HG03025 (cell line): Measurements from ENCODE around the gene ZNF516.
"Not testable (repeated sequence)": the region's sequence is repeated elsewhere in the genome, so short reads cannot be mapped to it uniquely, and the experiment has no call there.

Source experiments
- ATAC-seq: cut with Tn5 transposase; IDR thresholded peaks from one replicate; pipeline ENCODE4 v1.9.1; 2021; ENCODE audit warnings: mild to moderate bottlenecking, moderate library complexity; ENCODE audit not compliant: unreplicated experiment, low FRiP score

ZNF516 gene, protein sequence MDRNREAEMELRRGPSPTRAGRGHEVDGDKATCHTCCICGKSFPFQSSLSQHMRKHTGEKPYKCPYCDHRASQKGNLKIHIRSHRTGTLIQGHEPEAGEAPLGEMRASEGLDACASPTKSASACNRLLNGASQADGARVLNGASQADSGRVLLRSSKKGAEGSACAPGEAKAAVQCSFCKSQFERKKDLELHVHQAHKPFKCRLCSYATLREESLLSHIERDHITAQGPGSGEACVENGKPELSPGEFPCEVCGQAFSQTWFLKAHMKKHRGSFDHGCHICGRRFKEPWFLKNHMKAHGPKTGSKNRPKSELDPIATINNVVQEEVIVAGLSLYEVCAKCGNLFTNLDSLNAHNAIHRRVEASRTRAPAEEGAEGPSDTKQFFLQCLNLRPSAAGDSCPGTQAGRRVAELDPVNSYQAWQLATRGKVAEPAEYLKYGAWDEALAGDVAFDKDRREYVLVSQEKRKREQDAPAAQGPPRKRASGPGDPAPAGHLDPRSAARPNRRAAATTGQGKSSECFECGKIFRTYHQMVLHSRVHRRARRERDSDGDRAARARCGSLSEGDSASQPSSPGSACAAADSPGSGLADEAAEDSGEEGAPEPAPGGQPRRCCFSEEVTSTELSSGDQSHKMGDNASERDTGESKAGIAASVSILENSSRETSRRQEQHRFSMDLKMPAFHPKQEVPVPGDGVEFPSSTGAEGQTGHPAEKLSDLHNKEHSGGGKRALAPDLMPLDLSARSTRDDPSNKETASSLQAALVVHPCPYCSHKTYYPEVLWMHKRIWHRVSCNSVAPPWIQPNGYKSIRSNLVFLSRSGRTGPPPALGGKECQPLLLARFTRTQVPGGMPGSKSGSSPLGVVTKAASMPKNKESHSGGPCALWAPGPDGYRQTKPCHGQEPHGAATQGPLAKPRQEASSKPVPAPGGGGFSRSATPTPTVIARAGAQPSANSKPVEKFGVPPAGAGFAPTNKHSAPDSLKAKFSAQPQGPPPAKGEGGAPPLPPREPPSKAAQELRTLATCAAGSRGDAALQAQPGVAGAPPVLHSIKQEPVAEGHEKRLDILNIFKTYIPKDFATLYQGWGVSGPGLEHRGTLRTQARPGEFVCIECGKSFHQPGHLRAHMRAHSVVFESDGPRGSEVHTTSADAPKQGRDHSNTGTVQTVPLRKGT

DNA sequence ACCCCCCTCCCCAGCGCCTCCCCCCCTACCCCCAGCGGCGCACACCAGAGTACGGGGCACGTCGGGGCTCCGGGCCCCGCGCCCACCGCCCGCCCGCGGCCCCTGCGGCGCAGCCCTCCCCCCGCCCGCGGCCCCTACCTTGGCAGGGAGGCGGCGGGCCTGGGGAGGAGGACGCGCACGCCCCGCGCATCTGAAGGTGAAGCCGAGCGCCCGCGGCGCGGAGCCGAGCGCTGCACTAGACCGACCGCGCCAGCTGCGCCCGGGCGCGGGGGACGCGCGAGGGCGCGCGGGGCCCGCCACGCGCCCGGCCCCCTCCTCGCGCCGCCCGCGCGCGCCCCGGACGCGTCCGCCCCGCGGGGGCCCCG, at the start of gene ZNF516:
Gene ZNF516 (minus strand): TSS at position 237 of the 365 bp plus-strand sequence. CDS start 52,188 bp downstream, outside the sequence.
- no peak for ATAC-seq

DNA sequence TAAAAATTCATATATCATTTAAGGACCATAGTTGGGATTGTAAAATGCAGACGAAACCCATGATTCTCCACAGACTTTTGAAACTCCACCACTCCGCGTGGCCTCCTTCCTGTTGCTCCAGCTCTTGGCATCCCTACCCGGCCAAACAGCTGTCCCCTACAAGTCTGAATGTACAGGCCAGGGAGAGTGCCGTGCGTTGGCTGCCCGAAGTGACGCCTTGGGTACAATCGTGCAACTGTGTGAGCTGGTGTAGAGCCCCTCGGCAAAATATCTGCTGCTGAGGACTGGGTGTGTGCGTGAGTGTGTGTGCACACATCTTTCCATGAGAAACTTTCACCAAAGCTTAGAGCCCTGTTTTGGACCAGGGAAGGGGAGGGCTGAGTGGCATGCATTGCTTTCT, 43.8 kb upstream of the ZNF516 start:
- no peak for ATAC-seq

DNA sequence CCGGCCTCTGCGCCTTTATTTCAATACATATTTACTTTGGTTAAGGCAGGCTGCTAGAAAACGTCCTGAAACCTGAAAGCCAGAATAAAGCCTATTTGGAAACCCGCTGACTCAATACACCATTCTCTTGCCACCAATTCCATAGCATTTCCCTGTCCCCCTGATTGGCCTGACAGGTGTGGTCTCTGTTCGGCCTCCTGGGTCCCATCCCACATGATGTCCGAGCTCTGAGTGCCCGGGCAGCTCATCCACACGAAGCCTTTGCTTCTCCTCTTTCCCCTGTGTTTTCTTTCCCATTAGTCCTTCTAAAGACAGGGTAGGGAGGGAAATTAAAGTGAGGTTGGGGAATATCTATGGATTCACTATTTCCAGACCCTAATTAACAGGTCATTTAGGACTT, 42.6 kb upstream of the ZNF516 start:
- no peak for ATAC-seq

DNA sequence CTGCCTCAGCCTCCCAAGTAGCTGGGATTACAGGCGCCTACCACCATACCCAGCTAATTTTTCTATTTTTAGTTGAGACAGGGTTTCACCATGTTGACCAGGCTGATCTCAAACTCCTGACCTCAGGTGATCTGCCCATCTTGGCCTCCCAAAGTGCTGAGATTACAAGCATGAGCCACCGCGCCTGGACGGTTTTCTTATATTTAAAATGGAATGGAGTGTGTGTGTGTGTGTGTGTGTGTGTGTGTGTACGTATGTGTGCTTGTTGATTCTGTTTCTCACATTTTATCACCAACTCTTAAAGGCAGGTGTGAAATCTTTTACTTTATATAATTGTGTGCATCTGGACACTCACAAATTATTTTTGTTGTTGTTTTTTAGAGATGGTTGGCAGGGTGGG, 41.6 kb upstream of the ZNF516 start:
- not testable (repeated sequence) for ATAC-seq

DNA sequence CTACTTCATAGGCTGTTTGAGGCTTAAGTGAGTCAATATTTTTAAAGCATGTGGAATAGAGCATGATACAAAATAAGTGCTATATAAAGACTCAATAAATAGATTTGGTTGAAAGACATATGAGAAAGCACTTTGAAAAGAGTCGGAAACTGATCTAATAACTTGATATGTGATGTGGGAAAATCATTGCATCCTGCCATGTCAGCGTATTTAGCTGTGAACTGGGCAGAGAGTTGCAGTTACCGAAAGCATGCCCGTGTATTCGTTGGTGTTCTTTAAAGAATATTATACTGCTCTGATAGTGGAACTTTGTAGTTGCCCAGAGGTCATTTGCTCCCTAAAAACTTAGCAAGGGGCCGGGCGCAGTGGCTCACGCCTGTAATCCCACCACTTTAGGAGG, 37.8 kb upstream of the ZNF516 start:
- ATAC-seq: no peak

DNA sequence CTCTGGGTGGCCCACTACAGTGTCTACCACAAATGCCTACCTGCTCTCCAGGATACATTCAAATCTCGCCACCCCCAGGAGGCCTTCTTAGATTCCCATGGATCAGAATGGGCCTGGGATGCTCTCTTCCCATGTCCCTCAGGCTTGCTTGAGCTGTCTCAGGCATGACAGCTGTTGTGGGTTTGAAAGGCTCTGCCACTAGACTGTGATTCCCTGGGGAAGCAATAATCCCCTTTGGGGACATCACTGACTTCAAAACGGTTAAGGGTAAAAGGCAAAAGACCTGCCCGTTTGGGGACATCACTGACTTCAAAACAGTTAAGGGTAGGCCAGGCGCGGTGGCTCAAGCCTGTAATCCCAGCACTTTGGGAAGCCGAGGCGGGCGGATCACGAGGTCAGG, 35.8 kb upstream of the ZNF516 start:
- no peak for ATAC-seq

DNA sequence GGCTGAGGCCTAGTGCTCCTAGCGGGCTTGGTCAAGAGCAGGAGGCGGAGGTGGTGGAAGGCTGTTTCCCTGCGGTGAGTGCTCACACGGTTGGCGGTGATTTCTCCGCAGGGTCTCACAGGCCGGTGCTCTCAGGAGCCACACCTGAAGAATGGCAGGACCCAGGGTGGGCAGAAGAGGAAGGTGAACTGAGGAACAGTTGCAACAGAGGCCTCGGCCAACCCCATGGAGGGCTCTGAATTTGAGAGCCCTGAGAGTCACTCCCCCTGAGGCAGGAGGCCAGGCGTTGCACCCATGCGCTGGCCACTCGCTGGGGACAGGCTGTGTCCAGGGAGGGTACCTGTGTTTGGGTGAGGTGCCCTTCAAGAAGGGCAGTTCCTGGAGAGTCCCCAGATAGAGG, 35.3 kb upstream of the ZNF516 start:
- no peak for ATAC-seq

DNA sequence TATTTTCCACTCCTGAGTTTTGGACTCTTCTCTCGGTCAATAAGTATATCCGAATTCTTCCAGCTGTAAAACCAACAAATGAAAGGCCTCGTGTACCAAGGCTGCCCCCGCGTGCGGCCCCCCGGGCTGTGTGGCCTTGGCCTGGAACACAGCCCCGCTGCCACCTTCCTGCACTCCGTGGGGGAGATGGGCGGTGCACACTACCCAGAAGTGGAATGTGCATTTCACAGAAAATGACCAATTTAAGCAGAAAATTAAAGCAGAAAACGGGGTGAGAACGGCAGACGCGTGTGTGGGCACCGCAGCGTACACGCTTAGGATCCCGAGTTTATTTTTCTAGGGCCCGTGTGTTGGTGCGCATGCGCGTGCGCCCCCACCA, 34.4 kb upstream of the ZNF516 start:
- no peak for ATAC-seq

DNA sequence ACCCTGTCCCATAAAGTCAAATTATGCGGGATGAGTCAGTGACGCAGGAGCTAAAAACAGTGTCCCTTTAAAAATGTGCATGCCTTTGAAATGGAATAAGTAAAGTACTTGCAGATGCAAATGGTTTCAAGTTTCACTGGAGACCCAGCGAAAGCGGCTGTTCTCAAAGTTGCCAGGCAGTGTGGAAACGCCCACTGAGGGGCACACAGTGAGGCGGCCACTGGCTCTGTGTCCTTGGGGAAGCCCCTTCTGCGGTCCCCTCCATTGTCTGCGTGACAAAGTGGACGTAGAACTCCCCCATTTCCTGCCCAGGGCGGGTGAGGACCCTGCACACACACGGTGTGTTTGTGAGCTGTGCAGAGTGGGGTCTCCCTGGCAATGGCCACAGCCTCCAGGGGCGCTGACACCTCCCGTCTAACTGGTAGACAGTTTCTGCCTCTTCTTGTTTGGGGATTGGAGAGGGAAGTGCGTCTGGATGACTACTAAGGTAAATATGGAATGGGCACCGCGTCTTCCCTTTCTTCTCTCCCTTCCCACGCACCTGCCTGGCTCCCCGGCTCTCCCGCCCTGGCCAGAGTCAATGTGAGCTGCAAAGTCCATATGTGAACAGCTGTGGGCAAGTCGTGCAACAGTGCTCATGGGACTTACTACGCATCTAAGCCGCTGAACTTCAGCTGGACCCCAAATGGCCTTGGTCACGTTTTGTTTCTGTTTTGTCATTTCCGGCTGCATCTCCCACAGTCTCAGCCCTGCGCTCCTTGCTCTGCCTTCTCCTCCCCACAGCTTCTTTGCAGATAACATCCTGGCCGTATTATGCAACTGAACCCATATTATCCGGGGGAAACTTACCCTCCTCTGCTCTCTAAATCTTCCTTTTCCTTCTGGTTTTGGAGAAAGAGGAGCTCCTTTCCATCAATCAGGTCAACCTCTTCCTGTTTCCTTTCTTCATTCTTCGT, 33.7 kb upstream of the ZNF516 start:
- no peak for ATAC-seq

DNA sequence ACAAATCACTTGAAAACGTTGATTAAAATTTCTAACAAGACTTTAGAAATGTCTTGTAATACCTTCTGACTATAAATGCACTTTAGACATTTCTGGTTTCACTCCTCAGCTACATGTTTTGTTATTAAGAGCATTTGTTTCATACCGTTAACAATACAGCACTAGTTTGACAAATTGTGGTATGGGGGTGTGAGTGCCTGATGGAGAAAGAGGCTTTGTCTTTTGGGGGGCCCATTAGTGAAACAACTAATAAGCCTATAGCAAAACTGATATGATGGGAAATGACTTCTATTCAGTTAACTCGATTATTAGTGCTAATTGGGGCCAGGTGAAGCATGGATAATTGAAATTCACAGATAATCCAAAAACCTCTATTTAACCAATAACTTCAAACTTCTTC, 30.9 kb upstream of the ZNF516 start:
- ATAC-seq: no peak

DNA sequence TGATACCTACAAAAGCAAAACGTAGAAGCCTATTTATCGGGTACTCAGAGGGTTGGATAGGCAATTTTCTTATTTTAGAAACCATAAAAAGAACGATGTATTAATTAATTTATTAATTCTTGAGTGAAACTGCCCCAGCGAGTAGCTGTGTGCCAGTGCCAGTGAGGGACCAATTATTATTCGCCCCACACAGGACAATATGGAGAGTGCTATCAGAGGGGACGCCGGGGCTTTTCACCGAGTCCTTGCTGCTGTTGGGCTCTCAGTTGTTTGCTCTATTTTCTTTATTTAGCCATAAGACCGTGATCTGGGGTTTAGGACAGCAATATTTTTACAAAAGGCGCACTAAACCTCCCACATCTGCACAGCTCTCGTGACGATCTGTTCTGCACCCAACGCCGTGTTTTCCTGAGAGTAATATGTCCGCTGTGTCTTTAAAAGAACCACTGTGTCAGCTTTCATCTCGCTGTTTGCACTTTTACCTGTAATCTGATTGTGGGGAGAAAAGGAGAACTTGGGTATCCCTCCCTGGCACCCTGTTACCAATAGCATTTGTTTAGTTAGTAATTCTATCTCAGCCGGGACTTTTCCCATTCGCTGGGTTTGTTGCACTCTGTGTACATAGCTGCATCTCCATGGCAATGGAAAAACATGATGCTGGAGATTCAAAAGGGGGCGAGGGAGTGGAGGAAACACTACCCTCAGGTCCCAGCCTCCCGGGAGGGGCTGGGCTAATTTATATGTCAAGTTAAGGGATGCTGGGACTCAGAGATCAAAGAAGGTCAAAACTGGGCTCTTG, 30.1 kb upstream of the ZNF516 start:
- no peak for ATAC-seq

DNA sequence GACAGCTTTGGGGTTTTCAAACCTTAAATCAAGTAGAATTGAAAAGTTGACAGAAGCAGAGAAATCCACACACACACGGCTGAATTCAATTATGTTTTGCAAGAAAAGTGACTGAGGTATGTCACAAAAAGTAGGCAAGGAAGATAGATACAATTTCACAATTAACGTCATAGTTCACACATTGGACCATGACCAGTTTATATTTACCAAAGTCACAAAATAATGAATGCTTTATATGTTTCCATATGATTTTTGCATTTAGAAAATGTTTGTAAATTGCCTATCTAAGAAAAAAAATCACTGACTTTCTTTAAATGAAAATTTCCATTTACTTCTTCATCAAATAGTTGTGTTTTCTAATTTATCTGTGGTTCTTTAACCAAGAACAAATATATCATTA, 29.4 kb upstream of the ZNF516 start:
- ATAC-seq: no peak

DNA sequence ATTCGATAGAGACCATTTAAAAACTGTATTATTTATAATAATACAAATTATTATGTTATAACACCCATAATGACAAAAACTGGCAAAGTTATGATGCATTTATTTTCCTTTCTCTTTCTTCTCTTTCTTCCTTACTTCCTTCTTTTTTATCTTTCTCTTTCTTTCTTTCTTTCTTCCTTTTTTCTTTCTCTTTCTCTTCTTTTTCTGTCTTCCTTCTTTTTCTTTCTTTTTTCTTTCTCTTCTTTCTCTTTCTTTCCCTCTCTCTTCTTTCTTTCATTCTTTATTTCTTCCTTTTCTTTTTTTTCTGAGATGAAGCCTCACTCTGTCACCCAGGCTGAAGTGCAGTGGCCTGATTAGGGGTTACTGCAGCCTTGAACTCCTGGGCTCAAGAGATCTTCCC, 27.5 kb upstream of the ZNF516 start:
- no peak for ATAC-seq

DNA sequence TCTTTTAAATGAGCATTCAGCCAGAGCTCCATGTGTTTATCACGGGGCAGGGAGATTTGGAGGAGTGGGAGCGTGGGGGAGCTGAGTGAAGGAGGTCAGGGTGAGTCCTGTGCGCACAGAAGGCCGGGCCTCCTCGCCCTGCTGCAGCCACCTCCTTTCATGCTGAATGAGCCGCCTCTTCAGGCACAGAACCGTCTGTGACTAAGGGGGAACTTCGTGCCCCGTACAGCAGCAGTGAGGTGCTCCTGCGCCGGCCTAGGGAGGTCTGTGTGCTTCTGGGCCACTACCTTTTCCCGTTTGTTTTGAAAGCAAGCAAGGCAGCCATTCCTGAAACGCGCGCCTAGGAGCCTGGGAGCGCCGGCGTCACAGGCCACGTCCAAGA, 27.1 kb upstream of the ZNF516 start:
- no peak for ATAC-seq

DNA sequence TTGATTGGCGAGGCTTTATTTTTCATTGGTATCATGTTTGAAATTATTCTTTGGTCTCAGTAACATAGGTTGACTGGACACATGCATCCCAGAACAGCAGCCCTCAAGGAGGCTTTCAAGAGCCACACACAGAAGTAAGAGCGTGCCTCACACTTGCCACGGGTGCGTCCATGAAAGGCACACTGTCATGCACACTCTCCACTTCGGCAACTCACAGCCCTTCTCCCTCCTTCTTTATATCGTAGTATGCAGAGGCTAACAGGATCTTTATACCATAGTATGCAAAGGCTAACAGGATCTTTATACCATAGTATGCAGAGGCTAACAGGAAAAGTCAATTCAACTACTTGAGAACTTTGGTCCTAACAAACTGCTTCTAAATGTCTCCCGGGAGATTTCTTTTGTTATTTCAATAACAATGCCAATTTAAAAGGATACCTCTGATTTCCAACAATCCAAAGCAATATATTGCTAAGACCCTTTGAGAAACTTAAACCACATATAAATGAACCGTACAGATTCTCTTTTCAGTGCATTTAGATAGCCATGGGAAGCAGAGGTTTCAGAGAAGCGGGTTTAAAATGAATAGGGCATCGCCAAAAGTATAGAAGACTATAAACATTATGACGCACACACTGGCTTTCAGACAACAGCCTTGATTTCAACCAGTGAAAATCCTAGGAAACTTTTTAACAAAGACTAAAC, 26.5 kb upstream of the ZNF516 start:
- no peak for ATAC-seq

DNA sequence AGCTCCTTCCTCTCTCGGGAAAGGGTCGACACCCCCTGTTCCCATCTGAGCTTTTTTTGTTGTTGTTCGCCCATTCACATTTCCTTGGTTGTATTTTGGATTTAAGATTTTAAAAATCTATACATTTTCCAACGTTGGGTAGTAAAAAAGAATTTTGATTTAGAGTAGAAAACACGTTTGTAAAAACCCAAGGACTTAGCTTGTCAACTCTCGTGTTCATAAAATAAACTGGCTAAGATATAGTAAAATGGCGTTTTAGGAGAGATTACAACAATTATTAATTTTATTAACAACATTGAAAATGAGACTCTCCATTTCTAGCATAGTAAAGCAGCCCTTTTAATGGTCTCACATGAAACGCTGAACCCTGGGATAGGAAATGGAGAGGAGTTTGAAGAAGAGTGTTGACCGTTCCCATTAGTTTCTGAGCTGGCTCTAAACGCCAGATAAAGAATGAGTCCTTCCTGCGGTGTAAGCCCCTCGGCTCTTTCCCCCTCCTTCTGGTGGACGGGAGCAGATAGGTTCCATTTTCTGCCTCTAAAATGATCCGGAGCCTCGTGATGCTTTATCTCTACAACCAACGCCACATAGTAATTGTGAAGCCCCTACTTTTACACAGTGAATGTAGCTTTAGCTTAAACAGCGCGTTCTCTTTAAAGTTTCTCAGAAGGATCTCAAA, 24.0 kb upstream of the ZNF516 start:
- no peak for ATAC-seq

DNA sequence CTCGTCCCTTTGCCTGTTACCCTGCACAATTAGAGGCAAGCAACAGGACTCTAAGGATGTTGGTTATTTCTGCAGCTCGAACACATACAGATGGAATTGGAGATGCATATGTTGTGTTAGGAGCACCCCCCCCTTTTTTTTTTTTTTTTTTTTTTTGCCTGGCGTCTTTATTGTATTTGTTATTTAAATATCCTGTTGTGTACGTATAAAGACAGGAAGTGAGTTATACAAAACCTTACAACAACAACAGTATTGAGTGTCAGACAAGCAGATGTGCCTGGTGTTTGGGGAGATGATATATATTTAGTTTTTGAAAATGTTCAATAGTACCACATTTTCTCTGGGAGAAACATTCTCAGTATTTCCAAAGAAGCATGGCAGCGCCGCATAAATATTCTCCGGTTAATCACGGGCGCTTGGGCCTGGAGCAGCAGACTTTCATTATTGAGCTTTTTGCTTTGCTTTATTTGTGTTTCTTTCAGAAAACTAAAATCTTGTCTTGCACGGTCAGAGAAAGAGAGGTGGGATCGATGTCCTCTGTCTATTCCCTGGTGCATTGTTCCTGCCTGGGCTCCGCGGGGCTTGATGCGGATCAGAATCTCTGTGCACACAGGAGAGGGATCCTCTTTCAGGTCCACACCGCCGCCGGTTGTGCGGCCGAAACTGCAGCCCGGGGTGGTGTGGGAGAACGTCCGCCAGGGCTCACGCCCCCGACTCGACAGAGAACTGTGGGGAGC, 23.2 kb upstream of the ZNF516 start:
- ATAC-seq: no peak

DNA sequence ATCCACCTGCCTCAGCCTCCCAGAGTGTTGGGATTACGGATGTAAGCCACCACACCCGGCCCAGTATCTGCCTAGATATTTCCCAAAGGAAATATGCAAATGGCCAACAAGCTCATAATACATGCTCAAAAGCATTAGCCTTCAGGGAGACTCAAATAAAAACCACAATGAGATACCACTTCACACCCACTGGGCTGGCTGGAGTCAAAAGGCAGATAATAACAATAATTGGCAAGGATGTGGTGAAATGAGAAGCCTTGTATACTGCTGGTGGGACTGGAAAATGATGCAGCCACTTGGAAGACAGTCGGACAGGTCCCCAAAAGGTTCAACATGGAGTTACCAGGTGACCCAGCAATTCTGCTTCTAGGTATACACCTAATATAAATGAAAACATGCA, 20.5 kb upstream of the ZNF516 start:
- no peak for ATAC-seq
